ENCODE measurements around the gene PRDM11. TPM values are rescaled to one million over a fixed set of nuclear protein-coding genes. Genes with fewer than 3 reads are reported as not detected.

PRDM11 gene
- total RNA-seq, 1 donor from 2014 or later: 7.5 TPM

- H3K27ac Mint-ChIP-seq (ENCODE audit: unreplicated experiment): no peak overlapping the region
- TF ChIP-seq, protein P1, sequence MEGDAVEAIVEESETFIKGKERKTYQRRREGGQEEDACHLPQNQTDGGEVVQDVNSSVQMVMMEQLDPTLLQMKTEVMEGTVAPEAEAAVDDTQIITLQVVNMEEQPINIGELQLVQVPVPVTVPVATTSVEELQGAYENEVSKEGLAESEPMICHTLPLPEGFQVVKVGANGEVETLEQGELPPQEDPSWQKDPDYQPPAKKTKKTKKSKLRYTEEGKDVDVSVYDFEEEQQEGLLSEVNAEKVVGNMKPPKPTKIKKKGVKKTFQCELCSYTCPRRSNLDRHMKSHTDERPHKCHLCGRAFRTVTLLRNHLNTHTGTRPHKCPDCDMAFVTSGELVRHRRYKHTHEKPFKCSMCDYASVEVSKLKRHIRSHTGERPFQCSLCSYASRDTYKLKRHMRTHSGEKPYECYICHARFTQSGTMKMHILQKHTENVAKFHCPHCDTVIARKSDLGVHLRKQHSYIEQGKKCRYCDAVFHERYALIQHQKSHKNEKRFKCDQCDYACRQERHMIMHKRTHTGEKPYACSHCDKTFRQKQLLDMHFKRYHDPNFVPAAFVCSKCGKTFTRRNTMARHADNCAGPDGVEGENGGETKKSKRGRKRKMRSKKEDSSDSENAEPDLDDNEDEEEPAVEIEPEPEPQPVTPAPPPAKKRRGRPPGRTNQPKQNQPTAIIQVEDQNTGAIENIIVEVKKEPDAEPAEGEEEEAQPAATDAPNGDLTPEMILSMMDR (IDR thresholded peaks at IDR 0.05; ENCODE audit: partially characterized antibody, unreplicated experiment): no peak
- H3K4me3 Mint-ChIP-seq (ENCODE audit: unreplicated experiment): no peak overlapping the region
Observed at GRCh38 chr11:45188127-45188526, 41.7 kb downstream of the PRDM11 start.

DNA sequence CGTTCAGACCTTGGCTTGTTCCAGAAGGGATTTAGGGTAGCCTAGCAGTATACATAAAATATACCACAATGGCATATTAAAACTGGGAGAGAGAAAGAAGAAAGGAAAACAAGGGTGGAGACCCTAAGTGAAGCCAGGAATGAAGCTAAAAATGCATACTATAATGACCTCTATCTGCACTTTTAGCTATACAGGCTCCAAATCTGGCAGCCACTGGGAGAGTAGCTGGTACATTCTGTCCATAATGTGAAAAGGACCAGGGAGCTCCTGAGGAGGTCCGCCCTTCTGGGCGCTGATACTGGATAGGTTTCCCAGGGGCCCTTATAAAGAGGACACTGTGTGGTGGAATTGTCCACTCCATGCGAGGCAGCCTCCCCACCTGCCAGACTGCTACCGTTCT, 42.8 kb downstream of the PRDM11 start:
- peaks cover 6% of the 10 kb centered on the region for H3K9me3 Mint-ChIP-seq (ENCODE audit: unreplicated experiment)
- peaks cover 8% of the 10 kb centered on the region for H3K36me3 Mint-ChIP-seq (ENCODE audit: unreplicated experiment)
- H3K27me3 Mint-ChIP-seq (ENCODE audit: unreplicated experiment): no peaks in the 10 kb centered on the region
- no peak overlapping the region for H3K4me3 Mint-ChIP-seq (ENCODE audit: unreplicated experiment)
- no peak for DNase-seq
- no peak overlapping the region for H3K27ac Mint-ChIP-seq (ENCODE audit: unreplicated experiment)
- TF ChIP-seq, protein P1 (IDR thresholded peaks at IDR 0.05; ENCODE audit: partially characterized antibody, unreplicated experiment): no peak
- peaks cover 7% of the 10 kb centered on the region for H3K4me1 Mint-ChIP-seq (ENCODE audit: low read depth, unreplicated experiment)

More at GRCh38 chr11:45188127-45188526, 41.7 kb downstream of the PRDM11 start:
- H3K4me1 Mint-ChIP-seq (ENCODE audit: low read depth, unreplicated experiment): peaks cover 3% of the 10 kb centered on the region
- DNase-seq: no peak
- peaks cover 8% of the 10 kb centered on the region for H3K36me3 Mint-ChIP-seq (ENCODE audit: unreplicated experiment)
- H3K9me3 Mint-ChIP-seq (ENCODE audit: unreplicated experiment): peaks cover 6% of the 10 kb centered on the region
- H3K27me3 Mint-ChIP-seq (ENCODE audit: unreplicated experiment): no peaks in the 10 kb centered on the region

GRCh38 chr11:45193695-45194094, 47.3 kb downstream of the PRDM11 start:
- H3K27ac Mint-ChIP-seq (ENCODE audit: unreplicated experiment): no peak overlapping the region
- peaks cover 4% of the 10 kb centered on the region for H3K4me1 Mint-ChIP-seq (ENCODE audit: low read depth, unreplicated experiment)
- peaks cover 8% of the 10 kb centered on the region for H3K36me3 Mint-ChIP-seq (ENCODE audit: unreplicated experiment)
- H3K9me3 Mint-ChIP-seq (ENCODE audit: unreplicated experiment): peaks cover 6% of the 10 kb centered on the region
- H3K27me3 Mint-ChIP-seq (ENCODE audit: unreplicated experiment): peaks cover 2% of the 10 kb centered on the region
- DNase-seq: no peak
- H3K4me3 Mint-ChIP-seq (ENCODE audit: unreplicated experiment): no peak overlapping the region
- TF ChIP-seq, protein P1 (IDR thresholded peaks at IDR 0.05; ENCODE audit: partially characterized antibody, unreplicated experiment): no peak

DNA sequence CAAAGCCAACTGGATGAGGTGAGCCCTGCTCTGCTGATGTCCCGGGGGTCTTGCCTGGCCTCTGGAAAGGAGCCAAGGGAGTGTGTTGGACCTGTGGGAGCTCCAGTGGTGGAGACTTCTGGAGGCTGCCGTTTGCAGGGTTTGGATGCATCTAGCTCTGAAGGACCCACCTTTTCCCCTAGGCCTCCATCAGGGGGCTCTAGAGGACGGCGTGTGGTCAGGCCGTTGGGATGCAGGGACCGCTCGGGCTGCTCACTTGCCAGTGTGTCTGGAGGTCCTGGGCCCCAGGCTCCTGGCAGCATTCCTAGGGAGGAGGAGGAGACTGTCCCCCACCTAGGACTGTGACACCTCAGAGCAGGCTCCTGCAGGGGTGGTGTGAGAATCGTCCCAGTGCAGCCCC, 58.3 kb downstream of the PRDM11 start:
- peaks cover 2% of the 10 kb centered on the region for H3K9me3 Mint-ChIP-seq (ENCODE audit: unreplicated experiment)
- no peak overlapping the region for H3K27ac Mint-ChIP-seq (ENCODE audit: unreplicated experiment)
- TF ChIP-seq, protein P1 (IDR thresholded peaks at IDR 0.05; ENCODE audit: partially characterized antibody, unreplicated experiment): no peak
- peaks cover 6% of the 10 kb centered on the region for H3K27me3 Mint-ChIP-seq (ENCODE audit: unreplicated experiment)
- H3K36me3 Mint-ChIP-seq (ENCODE audit: unreplicated experiment): peaks cover 5% of the 10 kb centered on the region
- H3K4me1 Mint-ChIP-seq (ENCODE audit: low read depth, unreplicated experiment): peaks cover 5% of the 10 kb centered on the region
- no peak for DNase-seq
- no peak overlapping the region for H3K4me3 Mint-ChIP-seq (ENCODE audit: unreplicated experiment)

DNA sequence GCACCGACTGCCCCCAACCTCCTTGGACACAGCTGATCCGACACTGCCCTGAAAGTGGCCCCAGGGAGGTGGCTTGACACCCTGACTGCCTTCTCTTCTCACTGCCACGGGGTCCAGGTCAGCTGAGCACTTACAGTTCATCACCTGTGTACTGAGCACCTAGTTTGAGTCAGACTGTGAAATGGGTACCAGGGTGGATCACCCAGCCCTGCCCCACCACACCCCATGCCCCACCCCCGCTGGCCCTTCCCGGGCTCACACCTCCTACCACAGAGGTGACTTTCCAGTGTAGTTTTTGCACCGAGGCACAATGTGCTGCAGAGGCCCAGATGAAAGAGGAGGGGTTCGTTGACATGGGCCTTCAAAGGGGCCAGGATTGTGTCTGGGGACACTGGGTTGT, 59.5 kb downstream of the PRDM11 start:
- Mint-ChIP-seq H3K9me3 (ENCODE audit: unreplicated experiment) (peaks cover 2% of the 10 kb centered on the region), H3K4me3 (ENCODE audit: unreplicated experiment) (no peak overlapping the region), H3K4me1 (ENCODE audit: low read depth, unreplicated experiment) (peaks cover 10% of the 10 kb centered on the region), H3K27me3 (ENCODE audit: unreplicated experiment) (peaks cover 6% of the 10 kb centered on the region), H3K36me3 (ENCODE audit: unreplicated experiment) (peaks cover 5% of the 10 kb centered on the region), H3K27ac (ENCODE audit: unreplicated experiment) (no peak overlapping the region)
- DNase-seq: no peak
- TF ChIP-seq, protein P1 (IDR thresholded peaks at IDR 0.05; ENCODE audit: partially characterized antibody, unreplicated experiment): no peak

All from glutamatergic neuron (in vitro differentiated cells).